ENCODE results near the gene MACC1. TPM values are rescaled to one million over a fixed set of nuclear protein-coding genes. Genes with fewer than 3 reads are reported as not detected.

MACC1 gene
- under 0.01 and 0.17 TPM in 2 replicates for total RNA-seq

GRCh38 chr7:20217193-20217948, at the start of gene MACC1:
Gene MACC1 (minus strand): TSS chr7:20217384. CDS start chr7:20161862, 55,522 bp downstream.
- peak; percentile 15 for DNase-seq

GRCh38 chr7:20264623-20265022, 47.4 kb upstream of the MACC1 start:
- DNase-seq: no peak

- DNase-seq: peak; percentile 15
Measured at GRCh38 chr7:20260223-20260622, 43.0 kb upstream of the MACC1 start.

- DNase-seq: no peak
Measured at GRCh38 chr7:20257212-20257611, 40.0 kb upstream of the MACC1 start.

- DNase-seq: no peak
Measured at GRCh38 chr7:20249920-20250319, 32.7 kb upstream of the MACC1 start.

GRCh38 chr7:20249376-20249775, 32.2 kb upstream of the MACC1 start:
- DNase-seq: no peak

- DNase-seq: no peak
Measured at GRCh38 chr7:20246236-20246635, 29.1 kb upstream of the MACC1 start.

- no peak for DNase-seq
Measured at GRCh38 chr7:20244334-20245120, 27.3 kb upstream of the MACC1 start.

GRCh38 chr7:20241911-20242261, 24.7 kb upstream of the MACC1 start:
- no peak for DNase-seq

GRCh38 chr7:20241194-20241910, 24.2 kb upstream of the MACC1 start:
- no peak for DNase-seq

GRCh38 chr7:20240080-20240926, 23.1 kb upstream of the MACC1 start:
- DNase-seq: no peak

GRCh38 chr7:20238754-20239324, 21.7 kb upstream of the MACC1 start:
- no peak for DNase-seq

- DNase-seq: no peak
Measured at GRCh38 chr7:20238194-20238753, 21.1 kb upstream of the MACC1 start.

- DNase-seq: no peak
Measured at GRCh38 chr7:20237464-20238193, 20.4 kb upstream of the MACC1 start.

GRCh38 chr7:20236790-20237189, 19.6 kb upstream of the MACC1 start:
- no peak for DNase-seq

GRCh38 chr7:20236043-20236442, 18.9 kb upstream of the MACC1 start:
- DNase-seq: no peak

- no peak for DNase-seq
Measured at GRCh38 chr7:20235288-20235687, 18.1 kb upstream of the MACC1 start.

GRCh38 chr7:20233362-20233761, 16.2 kb upstream of the MACC1 start:
- DNase-seq: no peak

- no peak for DNase-seq
Measured at GRCh38 chr7:20232848-20233247, 15.7 kb upstream of the MACC1 start.

GRCh38 chr7:20229646-20230500, 12.7 kb upstream of the MACC1 start:
- peak; percentile 93 for DNase-seq
